Activated B cell treated with CpG ODN at 0.5 μM for 24 hours (primary cell): Measurements from ENCODE around the gene DNAJB9. TPM values are rescaled to one million over a fixed set of nuclear protein-coding genes. Genes with fewer than 3 reads are reported as not detected.
"Not testable (repeated sequence)": the region's sequence is repeated elsewhere in the genome, so short reads cannot be mapped to it uniquely, and the experiment has no call there.

Experiments
- ATAC-seq: fragments of 200-7000 bp; cut with Tn5 transposase; one replicate; pipeline ENCODE4 v1.10.0; 2021; ENCODE audit warnings: low read depth, mild to moderate bottlenecking, moderate library complexity
- CTCF ChIA-PET: fragments of 350-600 bp; sonication (Branson Sonifier 250); formaldehyde crosslinking; loops from one replicate; lab custom pipeline; 2021; ENCODE audit warnings: antibody characterized with exemption; lab: Charles Lee
- POLR2A ChIA-PET: fragments of 350-600 bp; sonication (Branson Sonifier 250); formaldehyde crosslinking; loops from one replicate; lab custom pipeline; 2021; ENCODE audit warnings: antibody characterized with exemption; lab: Charles Lee
- DNase-seq: peaks from one replicate; pipeline ENCODE4 v3.0.0; 2022
- H3K27ac Mint-ChIP-seq: one replicate; pipeline ENCODE4 v1.8.0; 2020; ENCODE audit warnings: mixed read lengths
- H3K27me3 Mint-ChIP-seq: one replicate; pipeline ENCODE4 v1.8.0; 2021; ENCODE audit warnings: mixed read lengths
- H3K36me3 Mint-ChIP-seq: one replicate; pipeline ENCODE4 v1.8.0; 2021; ENCODE audit warnings: low read depth, mixed read lengths
- H3K4me1 Mint-ChIP-seq: one replicate; pipeline ENCODE4 v1.8.0; 2021; ENCODE audit warnings: mixed read lengths
- H3K4me3 Mint-ChIP-seq: one replicate; pipeline ENCODE4 v1.8.0; 2020; ENCODE audit warnings: mild to moderate bottlenecking, mixed read lengths
- H3K9me3 Mint-ChIP-seq: one replicate; pipeline ENCODE4 v1.8.0; 2020; ENCODE audit warnings: mixed read lengths
- CTCF ChIP-seq: fragments of 200-600 bp; IDR thresholded peaks from one replicate; pipeline ENCODE4 v1.8.0; 2022; ENCODE audit warnings: antibody characterized with exemption, mild to moderate bottlenecking
- intact Hi-C: fragments of 100-400 bp; cut with micrococcal nuclease; formaldehyde crosslinking; loops from one replicate; pipeline ENCODE4 v1.15.1; 2024
- total RNA-seq: library from RNA; stranded (reverse); gene quantifications from 2 replicates; pipeline ENCODE4 v1.2.3, GENCODE V29; 2022

Gene DNAJB9
- total RNA-seq, 1 donor from 2014 or later: 9.0 TPM

- no peak overlapping the region for H3K4me3 Mint-ChIP-seq
- no peaks in the 10 kb centered on the region for H3K27me3 Mint-ChIP-seq
- H3K27ac Mint-ChIP-seq: no peak overlapping the region
- no peaks in the 10 kb centered on the region for H3K9me3 Mint-ChIP-seq
- ChIA-PET CTCF (no interaction called here), POLR2A (no interaction called here)
- intact Hi-C loops: loop anchor here (2.0 kb wide), 1 partner anchor 15 kb away; no protein-coding TSS in a partner anchor
- DNase-seq (no peak), ATAC-seq (no peak)
- no peak for TF ChIP-seq CTCF
- H3K4me1 Mint-ChIP-seq: peaks cover 17% of the 10 kb centered on the region
- no peaks in the 10 kb centered on the region for H3K36me3 Mint-ChIP-seq
These were observed 33.9 kb upstream of the DNAJB9 start for GRCh38 chr7:108535744-108536143.

GRCh38 chr7:108537229-108537628 is 32.4 kb upstream of the DNAJB9 start:
- intact Hi-C loops: loop anchor here (2.0 kb wide), 1 partner anchor 14 kb away; no protein-coding TSS in a partner anchor
- Mint-ChIP-seq H3K36me3 (no peaks in the 10 kb centered on the region), H3K4me1 (peaks cover 17% of the 10 kb centered on the region), H3K4me3 (no peak overlapping the region), H3K27ac (no peak overlapping the region), H3K27me3 (no peaks in the 10 kb centered on the region), H3K9me3 (no peaks in the 10 kb centered on the region)
- TF ChIP-seq CTCF: no peak
- ChIA-PET CTCF (no interaction called here), POLR2A (interaction anchor here (1.0 kb wide), 1 partner anchor 11 kb away, joined by 3 read pairs; the partner anchor contains the start of gene PNPLA8)
- DNase-seq: no peak
- ATAC-seq: no peak

- H3K27me3 Mint-ChIP-seq, intact Hi-C loops, DNase-seq, POLR2A ChIA-PET, H3K4me3 Mint-ChIP-seq, H3K27ac Mint-ChIP-seq, ATAC-seq, H3K36me3 Mint-ChIP-seq, H3K9me3 Mint-ChIP-seq: not testable (repeated sequence)
- H3K4me1 Mint-ChIP-seq: peaks cover 17% of the 10 kb centered on the region
- CTCF ChIA-PET: interaction anchor here (0.7 kb wide), 1 partner anchor 26 kb away, joined by 3 read pairs; no protein-coding TSS in a partner anchor
These were observed 31.4 kb upstream of the DNAJB9 start for GRCh38 chr7:108538236-108538635.

GRCh38 chr7:108538685-108539084 is 31.0 kb upstream of the DNAJB9 start:
- POLR2A ChIA-PET, intact Hi-C loops, DNase-seq, H3K27me3 Mint-ChIP-seq, H3K27ac Mint-ChIP-seq, H3K4me3 Mint-ChIP-seq, ATAC-seq, H3K36me3 Mint-ChIP-seq, H3K9me3 Mint-ChIP-seq: not testable (repeated sequence)
- CTCF ChIA-PET: interaction anchor here (0.7 kb wide), 1 partner anchor 25 kb away, joined by 3 read pairs; no protein-coding TSS in a partner anchor
- peaks cover 17% of the 10 kb centered on the region for H3K4me1 Mint-ChIP-seq

- Mint-ChIP-seq H3K27ac (no peak overlapping the region), H3K36me3 (no peaks in the 10 kb centered on the region), H3K27me3 (no peaks in the 10 kb centered on the region), H3K4me3 (no peak overlapping the region), H3K9me3 (no peaks in the 10 kb centered on the region), H3K4me1 (peaks cover 8% of the 10 kb centered on the region)
- DNase-seq (no peak), ATAC-seq (no peak)
- ChIA-PET CTCF (no interaction called here), POLR2A (no interaction called here)
- TF ChIP-seq CTCF: no peak
- intact Hi-C loops: no loop called here
These were observed 28.2 kb upstream of the DNAJB9 start for GRCh38 chr7:108541478-108541877.

GRCh38 chr7:108548141-108548896 is 21.4 kb upstream of the DNAJB9 start:
- DNase-seq, H3K4me3 Mint-ChIP-seq, H3K27ac Mint-ChIP-seq, CTCF ChIA-PET, H3K9me3 Mint-ChIP-seq, intact Hi-C loops, H3K36me3 Mint-ChIP-seq, H3K27me3 Mint-ChIP-seq, ATAC-seq: not testable (repeated sequence)
- POLR2A ChIA-PET: interaction anchor here (0.6 to 1.7 kb wide), 2 partner anchors 13 to 21 kb away, joined by 5 to 6 read pairs; partner anchors contain the start of genes DNAJB9 and THAP5
- H3K4me1 Mint-ChIP-seq: peaks cover 31% of the 10 kb centered on the region

- H3K4me3 Mint-ChIP-seq, CTCF ChIA-PET, ATAC-seq, H3K27ac Mint-ChIP-seq, intact Hi-C loops, H3K27me3 Mint-ChIP-seq, DNase-seq: not testable (repeated sequence)
- peaks cover 27% of the 10 kb centered on the region for H3K36me3 Mint-ChIP-seq
- H3K9me3 Mint-ChIP-seq: peaks cover 15% of the 10 kb centered on the region
- POLR2A ChIA-PET: interaction anchor here (1.1 kb wide), 1 partner anchor 13 kb away, joined by 3 read pairs; the partner anchor contains the start of gene DNAJB9
- H3K4me1 Mint-ChIP-seq: peaks cover 55% of the 10 kb centered on the region
These were observed 13.0 kb upstream of the DNAJB9 start for GRCh38 chr7:108556665-108557064.
